Right ventricle myocardium inferior (tissue), 1 donor: ENCODE results near the gene TEP1. TPM values are rescaled to one million over a fixed set of nuclear protein-coding genes. Genes with fewer than 3 reads are reported as not detected.

Experiments
- ATAC-seq: fragments of 200-7000 bp; cut with Tn5 transposase; one replicate; pipeline ENCODE4 v1.9.1; 2020; ENCODE audit warnings: mild to moderate bottlenecking, moderate library complexity
- DNase-seq: peaks from one replicate; pipeline ENCODE4 v3.0.0; 2021; ENCODE audit errors: missing footprints
- intact Hi-C: fragments of 100-400 bp; cut with DNase I; formaldehyde crosslinking; loops from one replicate; pipeline ENCODE4 v1.11.0; 2022
- total RNA-seq: library from RNA; stranded (reverse); fragmentation: NEBNext Ultra II Directional; extraction: Animal tissue kit (Norgen Biotek cat#: 25700); gene quantifications from one replicate; pipeline ENCODE4 v1.2.1, GENCODE V29; 2021
- donor health status: DM: no; HTN: yes; CAD: no; lungs with severe emphysema.

TEP1 gene
- total RNA-seq, 1 donor from 2014 or later: 8.2 TPM

DNA sequence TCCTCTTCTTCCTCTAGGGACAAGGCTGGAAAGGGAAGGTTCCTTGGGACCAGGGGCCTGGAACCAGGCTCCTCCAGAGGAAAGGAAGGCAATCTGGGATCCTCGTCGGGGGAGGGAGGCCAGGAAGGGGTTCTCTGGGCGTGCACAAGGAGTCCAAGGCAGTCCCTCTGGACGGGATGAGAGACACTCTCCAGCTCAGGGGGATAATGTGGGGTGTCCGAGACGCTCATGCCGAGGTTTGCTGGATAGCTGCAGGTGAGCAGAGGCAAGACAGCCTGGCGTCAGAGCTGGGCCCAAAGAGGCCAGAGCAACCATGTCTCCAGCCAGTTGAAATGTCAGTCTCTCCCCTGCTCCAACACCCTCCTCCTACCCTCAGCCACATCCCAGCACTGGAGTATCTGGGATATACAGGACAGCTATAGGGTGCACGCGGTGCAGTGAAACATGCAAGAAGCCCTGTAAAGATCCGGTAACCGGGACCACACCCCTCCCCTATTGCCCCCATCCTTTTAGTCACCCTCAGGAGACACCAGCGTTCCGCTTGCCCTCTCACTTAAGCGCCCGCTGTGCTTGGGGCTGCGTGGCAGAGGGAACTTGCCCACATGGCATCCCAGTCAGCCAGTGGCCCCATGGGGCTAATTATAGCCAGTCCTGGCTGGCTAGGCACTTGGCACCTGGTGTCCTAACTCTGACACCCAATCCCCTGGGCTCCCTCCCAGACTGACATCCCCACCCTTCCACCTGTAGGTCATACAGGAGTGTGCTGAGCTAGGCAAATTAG, 22.5 kb upstream of the TEP1 start, which contains the start of gene KLHL33:
TSS of gene KLHL33 (minus strand) at position 585 of the 781 bp plus-strand sequence. CDS start at position 230, 355 bp downstream.
- intact Hi-C loops: no loop called here
- DNase-seq (no peak), ATAC-seq (peak; percentile 3)

DNA sequence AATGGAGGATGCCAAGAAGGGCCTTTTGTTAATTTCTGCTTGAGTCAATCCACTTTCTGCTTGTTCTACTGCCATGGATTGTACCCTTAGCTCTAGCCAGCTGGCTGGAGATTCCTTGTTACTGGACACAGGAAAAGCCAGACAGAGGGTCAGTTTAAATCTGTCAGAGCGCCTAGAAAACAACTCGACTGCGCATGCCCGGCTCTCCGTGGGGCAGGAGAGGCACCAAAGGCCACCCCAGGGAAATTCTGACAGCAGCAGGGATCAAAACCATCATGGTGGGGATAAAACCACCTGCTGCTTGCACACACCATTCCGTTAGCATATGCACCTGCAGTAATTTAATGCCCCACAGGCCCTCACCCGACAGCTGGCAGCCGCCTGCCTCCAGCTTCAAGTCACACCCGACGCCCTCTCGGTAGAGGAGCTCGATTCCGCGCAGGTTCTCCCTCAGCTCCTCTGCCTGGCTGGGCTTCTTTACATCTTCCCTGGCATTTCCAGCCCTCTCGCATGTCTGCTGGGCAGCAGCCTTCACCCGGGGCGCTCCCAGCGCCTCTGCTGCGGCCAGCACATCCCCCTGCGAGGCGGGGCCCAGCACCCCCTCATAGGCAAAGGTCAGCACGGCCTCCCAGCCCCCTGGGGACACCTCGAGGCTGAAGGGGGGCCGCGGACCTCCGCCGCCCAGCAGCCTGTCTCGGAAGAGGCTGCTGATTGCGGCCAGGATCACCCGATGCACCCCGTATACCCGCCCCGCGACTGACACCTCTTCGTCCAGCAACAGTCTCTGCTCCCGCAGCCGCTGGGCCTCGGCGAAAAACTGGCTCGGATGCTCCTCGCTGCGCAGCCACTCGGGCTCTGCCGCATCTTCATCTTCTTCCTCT, 21.6 kb upstream of the TEP1 start:
- DNase-seq (peak; percentile 86), ATAC-seq (peak; percentile 78)
- intact Hi-C loops: no loop called here

DNA sequence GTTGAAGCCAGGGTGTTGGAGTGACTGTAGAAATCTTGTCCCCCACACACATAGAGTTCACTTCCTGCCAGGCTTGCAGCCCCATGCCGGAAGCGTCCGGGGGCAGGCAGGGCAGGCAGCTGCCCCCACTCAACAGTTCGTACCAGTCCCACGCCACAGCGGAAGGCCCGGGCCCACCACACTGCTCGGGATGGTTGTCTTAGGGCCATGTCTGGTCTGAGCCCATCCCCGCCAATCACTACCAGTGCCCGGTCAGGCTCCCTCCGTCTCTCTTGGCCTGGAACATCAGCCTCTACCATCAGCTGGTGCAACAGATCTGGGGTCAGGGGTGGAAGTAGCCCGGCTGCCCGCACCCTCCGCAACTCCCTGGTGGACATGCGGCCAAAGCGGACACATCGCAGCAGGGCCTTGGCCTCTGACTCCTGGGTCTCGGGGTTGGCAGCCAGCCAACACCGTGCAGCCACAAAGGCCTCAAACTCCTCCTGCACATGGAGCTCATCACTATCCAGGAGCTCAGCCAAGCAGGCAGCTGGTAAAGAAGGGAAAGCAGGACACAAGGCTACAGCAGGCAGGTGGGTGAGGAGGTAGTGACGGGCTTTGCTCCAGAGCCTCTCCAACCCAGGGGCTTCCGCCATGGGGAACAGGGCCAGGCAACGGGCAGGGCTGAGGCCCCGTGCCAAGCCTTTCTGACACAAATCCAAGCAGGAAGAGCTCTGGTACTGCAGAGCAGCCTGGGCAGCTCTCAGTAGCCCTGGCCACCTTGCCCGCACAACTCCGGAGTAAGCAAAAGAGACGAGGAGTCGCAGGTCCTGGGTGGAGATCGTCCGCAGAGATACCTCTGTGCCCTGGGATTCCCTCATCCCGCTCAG, 16.7 kb upstream of the TEP1 start:
- ATAC-seq (peak; percentile 18), DNase-seq (no peak)

DNA sequence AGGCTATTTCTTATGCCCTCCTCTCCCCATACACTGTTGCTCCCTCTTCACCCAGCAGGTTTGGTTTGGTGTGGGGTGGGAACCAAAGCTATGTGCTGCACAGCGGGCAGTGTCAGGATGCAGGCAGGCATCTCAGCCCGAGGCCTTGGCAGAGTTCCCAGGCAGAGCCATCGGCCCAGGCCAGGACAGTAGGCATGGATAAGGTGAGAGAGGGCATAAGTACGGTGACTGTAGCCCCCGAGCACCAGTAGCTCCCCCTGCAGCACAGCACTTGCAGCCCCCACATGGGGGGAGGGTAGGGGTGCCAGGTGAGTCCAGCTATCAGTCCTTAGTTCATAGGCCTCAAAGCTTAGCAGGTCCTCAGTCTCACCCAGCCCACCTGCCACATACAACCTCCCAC, 15.5 kb upstream of the TEP1 start:
- ATAC-seq: no peak
- intact Hi-C loops: no loop called here
- DNase-seq: no peak

More for the DNA sequence above, 16.7 kb upstream of the TEP1 start:
- intact Hi-C loops: no loop called here

DNA sequence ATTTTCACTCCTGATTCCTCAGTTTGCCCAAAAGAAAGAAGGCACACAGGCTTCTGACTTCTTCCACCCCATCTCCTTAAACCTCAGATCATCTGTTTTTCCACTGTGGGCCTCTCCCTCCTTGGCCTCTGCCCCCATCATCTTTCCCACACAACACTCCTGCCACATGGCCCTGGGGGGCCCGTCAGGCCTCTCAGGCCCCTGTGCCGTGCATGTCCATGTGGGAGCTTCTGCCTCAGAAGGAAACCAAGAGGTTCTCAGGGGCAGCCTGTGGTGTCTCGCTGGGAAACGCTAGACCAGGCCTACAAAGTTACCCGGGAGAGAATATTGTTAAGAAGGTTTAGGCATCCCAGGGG, 14.7 kb upstream of the TEP1 start:
- DNase-seq: peak; percentile 45
- intact Hi-C loops: no loop called here
- ATAC-seq: no peak

DNA sequence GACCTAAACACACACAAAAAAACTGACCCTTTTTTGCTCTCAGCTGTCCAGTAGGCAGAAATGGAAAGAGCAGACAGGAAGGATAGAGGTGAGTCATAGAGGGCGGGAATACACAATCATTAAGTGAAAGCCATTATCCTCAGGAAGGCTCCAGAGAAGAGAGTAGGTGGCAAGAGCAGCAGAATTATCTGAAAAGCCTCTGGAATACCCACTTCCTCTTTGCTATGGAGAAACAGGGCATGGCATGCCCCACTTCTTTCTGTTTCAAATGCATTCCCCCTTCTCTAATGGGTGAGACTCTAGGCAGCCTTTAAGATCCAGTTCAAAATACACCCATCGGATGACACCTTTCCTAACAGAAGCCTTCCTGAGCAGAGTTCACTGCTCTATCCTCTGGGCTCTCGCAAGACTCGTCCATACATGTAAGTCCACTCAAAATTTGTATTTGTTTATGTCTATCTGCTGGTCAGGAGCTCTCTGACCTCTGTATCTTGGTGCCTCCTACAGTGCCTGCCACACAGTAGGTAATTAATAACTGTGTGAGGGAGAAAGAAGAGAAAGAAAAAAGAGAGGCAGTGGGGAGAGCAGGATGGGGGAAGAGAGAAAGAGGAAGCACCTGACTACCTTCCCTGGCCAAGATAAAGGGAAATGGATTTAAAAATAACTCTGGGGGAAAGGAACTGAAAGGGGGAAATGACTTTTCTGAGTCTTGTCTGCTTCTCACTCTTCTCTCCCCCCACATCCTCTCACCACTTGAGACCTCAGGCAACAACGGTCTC, 14.1 kb upstream of the TEP1 start:
- peak; percentile 44 for ATAC-seq
- no peak for DNase-seq
- intact Hi-C loops: no loop called here

DNA sequence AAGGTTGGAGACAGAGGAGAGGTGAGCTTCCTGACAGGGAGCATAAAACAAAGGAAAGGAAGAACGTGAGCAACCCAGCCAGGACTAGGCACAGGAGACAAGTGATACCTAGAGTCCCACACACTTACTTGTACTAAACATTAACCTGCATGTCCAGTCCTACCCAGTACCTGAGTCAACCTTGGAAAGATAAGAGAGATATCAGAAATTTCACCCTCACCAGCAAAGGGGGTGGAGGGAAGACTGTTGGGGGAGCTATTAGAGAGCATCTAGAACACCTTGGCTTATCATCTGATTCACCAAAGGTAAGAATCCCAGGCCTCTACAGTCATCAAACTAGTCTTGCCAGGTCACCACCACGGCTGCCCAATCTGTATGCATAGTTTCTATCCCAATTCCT, 11.6 kb upstream of the TEP1 start:
- ATAC-seq (no peak), DNase-seq (no peak)
- intact Hi-C loops: no loop called here

DNA sequence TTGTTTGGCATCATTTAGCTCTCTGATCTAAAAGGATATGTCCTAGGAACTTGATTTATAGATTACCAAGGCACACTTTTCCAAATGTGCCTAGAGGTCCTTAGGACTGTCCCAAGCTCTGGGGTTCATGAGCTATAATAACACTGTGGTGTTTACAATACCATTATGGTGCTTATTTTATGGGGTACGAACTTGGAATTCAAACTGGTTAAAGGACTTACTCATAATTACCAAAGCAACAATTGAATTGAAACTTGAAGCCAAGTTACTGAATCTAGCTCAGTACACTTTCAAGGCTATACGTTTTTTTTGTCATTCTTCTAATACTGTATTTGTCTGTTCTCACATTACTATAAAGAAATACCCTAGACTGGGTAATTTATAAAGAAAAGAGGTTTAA, 9.6 kb upstream of the TEP1 start:
- intact Hi-C loops: no loop called here

DNA sequence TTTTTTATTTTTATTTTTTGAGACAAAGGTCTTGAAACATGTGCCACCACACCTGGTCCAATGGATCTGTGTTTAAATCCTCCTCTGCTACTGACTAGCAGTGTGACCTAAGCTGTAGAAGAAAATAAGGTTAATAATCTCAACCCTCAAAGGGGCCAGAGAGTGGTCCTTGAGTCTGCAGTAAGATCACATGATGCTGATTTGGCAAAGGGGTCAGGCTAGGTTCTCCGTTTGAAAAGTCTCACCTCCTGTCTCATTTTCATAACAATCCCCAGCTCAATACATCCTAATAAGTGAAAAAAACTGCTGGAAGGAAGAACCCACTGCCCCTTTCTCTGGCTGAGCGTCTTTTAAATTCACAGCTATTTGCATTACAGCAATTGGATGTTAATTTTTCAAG, 8.0 kb upstream of the TEP1 start:
- no peak for ATAC-seq
- DNase-seq: no peak
- intact Hi-C loops: no loop called here

More for the DNA sequence above, 9.6 kb upstream of the TEP1 start:
- DNase-seq: no peak
- no peak for ATAC-seq

DNA sequence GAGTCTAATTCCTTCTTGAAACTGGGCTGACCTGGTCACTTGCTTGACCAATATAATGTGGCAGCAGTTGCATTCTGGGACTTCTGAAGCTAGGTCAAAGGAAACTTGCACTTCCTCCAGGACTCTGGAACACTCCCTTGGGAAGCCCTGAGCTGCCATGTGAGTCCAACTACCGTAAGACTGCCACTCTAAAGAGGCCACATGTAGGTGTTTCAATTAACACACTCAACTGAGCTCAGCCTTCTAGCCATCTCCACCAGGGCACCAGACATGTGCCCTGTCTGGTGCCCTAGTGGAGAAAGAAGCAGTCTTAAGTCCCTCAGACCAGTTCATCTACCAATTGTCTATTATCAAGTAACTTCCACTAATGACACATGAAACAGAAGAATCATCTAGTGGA, 6.1 kb upstream of the TEP1 start:
- ATAC-seq: no peak
- intact Hi-C loops: no loop called here
- no peak for DNase-seq

DNA sequence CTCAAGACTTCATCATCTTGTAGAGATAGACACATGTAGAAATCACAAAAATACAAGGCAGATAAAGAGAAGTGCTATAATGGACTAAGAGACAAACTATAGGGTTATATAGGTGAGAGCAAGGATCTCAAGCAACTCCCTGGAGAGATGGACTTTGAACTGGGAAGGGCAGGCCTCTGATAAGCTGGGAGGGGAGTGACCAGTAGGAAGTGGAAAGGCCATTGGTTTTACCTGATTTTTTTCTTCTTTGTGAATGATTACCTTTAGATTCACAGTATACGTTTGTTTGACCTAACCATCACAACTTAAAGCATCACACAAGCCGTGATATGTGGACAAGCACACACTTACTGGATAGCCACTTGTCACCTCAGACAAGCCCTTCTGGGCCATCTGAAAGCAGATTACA, 5.2 kb upstream of the TEP1 start:
- no peak for DNase-seq
- ATAC-seq: no peak
- intact Hi-C loops: no loop called here

DNA sequence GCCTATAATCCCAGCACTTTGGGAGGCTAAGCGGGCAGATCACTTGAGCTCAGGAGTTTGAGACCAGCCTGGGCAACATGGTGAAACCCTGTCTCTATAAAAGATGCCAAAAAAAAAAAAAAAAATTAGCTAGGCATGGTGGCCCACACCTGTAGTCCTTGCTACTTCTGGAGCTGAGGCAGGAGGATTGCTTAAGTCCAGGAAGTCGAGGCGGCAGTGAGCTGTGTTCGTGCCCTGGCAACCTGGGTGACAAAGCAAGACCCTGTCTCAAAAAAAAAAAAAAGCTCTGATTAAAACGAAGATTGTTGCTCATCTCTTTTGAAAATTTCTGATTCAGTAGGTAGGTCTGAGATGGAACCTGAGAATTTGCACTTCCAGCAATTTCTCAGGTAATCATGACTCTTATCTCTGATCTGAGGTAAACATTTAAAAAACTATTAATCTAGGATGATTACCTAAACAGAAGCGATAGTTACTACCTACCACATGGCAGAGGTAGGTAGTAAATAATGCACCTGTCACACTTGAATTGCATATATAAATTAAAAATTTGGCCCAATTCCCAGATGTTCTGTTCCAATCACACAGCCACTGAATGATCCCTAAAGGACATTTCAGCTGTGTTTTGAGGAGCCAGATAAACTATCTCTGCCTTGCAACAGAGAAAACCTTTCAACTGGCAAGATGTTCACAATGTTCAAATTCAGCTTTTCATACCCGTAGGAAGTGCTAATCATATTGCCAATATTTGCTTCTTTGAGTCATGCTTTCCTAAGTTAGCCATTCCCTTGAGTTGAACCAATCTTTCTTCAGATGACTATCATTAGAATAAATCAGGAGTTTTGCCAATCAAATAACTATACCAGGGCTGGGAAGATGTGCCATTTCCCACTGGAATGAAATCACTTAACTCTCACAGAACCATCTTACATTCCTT, 4.2 kb upstream of the TEP1 start:
- DNase-seq (no peak), ATAC-seq (no peak)
- intact Hi-C loops: no loop called here

DNA sequence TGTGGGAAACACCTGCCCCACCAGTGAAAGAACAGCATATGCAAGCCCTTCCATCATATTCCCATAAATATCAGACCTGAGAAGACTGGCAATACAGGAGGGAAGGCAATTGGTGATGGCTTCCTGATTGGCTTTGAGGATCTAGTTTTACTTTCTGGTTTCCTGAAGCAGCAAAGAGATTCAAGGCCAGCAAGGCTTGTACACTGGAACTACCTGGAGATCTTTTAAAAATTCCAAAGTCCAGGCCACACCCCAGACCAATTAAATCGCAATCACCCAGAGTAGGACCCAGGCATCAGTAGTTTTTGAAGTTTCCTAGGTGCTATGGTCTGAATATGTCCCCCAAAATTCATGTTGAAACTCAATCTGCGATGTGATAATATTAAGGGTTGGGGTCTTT, 2.9 kb upstream of the TEP1 start:
- no peak for ATAC-seq
- DNase-seq: no peak
- intact Hi-C loops: no loop called here

DNA sequence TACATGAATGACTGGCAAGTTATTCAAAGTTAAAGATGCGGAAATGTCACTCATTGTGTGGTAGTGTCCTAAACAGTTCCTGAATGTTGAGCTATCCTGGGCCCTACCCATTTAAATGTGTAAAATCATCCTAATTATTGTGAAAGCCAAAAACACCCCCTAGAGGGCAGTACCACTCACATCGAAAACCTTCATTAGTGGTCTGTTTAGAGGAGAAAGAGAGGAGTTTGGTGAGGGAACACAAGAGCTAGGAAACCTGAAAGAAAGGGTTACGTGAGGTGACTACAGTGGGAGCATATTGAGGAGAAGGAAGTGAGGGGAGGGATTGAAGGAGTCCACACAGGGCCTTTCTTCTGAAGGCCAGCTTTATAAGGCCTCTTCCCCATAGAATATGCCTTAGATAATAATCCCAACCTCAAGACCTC, 2.5 kb upstream of the TEP1 start:
- intact Hi-C loops: no loop called here
- no peak for DNase-seq
- ATAC-seq: no peak

DNA sequence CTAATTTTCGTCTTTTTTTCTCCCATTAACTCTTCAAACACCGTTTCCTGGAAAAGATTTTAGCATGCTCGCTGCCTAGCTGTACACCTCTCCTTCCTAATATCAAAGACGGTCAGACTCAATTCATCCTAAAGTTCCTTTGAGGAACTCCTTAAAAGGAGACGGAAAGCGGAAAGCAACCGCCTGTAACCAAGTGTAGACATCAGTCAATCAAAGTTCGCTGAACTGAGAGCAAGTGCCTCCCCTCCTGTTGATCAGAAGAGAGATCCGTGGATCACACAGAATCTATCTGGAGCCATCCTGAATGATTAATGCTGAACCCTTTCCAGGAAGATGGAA, 412 bp upstream of the TEP1 start:
- intact Hi-C loops: loop anchor here (1.0 to 5.0 kb wide), 4 partner anchors 41 to 269 kb away; partner anchors contain the start of genes OSGEP, PARP2 and RNASE4
- ATAC-seq (peak; percentile 18), DNase-seq (no peak)

DNA sequence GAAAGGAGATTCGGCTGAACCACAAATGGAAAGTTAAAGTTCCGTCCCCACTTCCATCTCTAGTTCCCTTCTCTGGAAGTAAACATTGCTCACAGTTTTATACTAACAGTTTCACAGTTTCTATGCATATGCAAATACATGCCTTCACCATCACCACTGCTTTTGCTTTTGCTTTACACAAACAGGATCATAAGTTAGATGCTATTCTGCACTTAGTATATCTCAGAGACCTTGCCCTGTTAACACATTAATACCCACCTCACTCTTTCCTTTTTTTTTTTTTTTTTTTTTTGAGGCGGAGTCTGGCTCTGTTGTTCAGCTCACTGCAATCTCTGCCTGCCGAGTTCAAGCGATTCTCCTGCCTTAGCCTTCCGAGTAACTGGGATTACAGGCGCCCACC, 890 bp downstream of the TEP1 start:
- intact Hi-C loops: loop anchor here (2.0 to 5.0 kb wide), 2 partner anchors 200 to 270 kb away; partner anchors contain the start of gene RNASE4
- ATAC-seq (no peak), DNase-seq (no peak)

DNA sequence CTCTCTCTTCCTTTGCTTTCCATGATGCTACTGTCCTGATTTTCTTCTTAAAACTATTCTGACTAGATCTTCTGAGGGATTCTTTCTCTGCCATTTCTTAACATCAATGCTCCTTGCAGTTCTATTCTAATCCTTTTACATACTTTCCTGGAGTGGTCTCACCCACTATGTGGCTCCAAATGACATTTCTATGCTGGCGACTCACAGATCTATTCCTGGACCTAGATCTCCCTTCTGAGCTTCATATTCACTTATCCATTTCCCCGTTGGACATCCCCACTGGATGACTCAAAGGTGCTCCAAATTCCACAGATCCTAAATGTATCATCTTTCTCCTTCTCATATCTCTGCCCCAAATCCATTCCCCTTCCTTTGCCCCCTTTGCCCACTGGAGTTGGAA, 4.1 kb downstream of the TEP1 start:
- ATAC-seq: no peak
- intact Hi-C loops: no loop called here
- DNase-seq: no peak
